GM21576 (cell line): ENCODE data around the gene R3HDM1.

Experiments
- ATAC-seq: cut with Tn5 transposase; IDR thresholded peaks from one replicate; pipeline ENCODE4 v1.9.1; 2021; ENCODE audit warnings: mild to moderate bottlenecking, moderate library complexity; ENCODE audit not compliant: unreplicated experiment

Gene R3HDM1

DNA sequence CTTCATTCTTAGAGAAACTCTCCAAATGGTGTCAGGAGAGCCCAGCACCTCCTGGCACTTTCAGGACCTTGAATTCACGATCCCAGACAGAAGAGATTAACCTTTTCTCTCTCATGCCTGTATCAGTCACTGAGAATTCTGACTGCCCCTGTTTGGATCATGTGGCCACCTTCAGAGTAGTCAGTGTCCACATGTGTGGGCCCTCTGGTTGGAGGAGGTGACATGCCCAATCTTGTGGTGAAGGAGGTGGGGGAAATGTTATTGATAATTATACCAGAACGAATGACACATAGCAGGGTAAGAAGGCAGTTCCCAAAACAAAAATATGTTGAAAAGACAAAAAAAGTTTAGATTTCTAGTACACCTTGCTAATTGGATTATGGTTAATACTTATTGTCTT is 242.0 kb downstream of the R3HDM1 start:
- no peak for ATAC-seq

DNA sequence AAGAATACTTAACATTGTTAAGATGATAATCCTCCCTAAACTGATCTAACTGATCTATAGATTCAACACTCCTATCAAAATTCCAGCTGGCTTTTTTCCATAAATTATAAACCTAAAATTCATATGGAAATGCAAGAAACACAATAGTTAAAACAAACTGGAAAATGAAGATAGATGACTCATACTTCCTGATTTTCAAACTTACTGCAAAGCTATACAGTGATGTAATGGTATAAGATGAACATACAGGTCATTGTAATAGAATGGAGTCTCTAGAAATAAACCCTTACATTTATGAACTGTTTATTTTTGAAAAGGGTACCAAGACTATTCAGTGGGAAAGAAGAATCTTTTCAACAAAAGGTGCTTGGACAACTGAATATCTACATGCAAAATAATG is 242.6 kb downstream of the R3HDM1 start:
- no peak for ATAC-seq
